22Rv1 (cell line): ENCODE results near the gene CAPZB.

Source experiments
- H3K27ac ChIP-seq: fragments of 450-650 bp; 2 replicates; pipeline ENCODE4 v1.5.1; 2017
- ZFX ChIP-seq: fragments of 450-650 bp; IDR thresholded peaks from 2 replicates; pipeline ENCODE4 v1.6.1; 2017; ENCODE audit warnings: antibody characterized with exemption, borderline replicate concordance
- TF ChIP-seq, protein P1 (sequence below): fragments of 450-650 bp; IDR thresholded peaks from 2 replicates; pipeline ENCODE4 v1.5.1; 2017; ENCODE audit warnings: mild to moderate bottlenecking

CAPZB gene

DNA sequence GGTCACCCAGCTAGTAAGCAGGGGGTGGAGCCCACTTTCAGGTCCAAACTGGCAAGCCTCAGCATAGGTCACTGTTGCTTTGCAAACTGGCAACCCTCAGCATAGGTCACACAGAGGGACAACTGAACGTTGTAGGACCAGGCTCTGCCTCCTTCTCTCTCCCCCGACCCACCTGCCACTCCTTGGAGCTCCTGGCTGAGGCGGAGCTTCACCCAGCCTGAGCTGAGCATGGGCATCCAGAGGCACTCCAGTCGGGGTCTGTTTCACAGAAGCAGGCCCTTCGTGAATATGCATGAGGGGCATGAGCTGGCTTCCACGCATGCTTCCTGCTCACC lies 24.2 kb downstream of the CAPZB start:
- no peak for TF ChIP-seq ZFX
- TF ChIP-seq, protein P1, sequence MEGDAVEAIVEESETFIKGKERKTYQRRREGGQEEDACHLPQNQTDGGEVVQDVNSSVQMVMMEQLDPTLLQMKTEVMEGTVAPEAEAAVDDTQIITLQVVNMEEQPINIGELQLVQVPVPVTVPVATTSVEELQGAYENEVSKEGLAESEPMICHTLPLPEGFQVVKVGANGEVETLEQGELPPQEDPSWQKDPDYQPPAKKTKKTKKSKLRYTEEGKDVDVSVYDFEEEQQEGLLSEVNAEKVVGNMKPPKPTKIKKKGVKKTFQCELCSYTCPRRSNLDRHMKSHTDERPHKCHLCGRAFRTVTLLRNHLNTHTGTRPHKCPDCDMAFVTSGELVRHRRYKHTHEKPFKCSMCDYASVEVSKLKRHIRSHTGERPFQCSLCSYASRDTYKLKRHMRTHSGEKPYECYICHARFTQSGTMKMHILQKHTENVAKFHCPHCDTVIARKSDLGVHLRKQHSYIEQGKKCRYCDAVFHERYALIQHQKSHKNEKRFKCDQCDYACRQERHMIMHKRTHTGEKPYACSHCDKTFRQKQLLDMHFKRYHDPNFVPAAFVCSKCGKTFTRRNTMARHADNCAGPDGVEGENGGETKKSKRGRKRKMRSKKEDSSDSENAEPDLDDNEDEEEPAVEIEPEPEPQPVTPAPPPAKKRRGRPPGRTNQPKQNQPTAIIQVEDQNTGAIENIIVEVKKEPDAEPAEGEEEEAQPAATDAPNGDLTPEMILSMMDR, result no peak
- H3K27ac ChIP-seq, result no peak overlapping the region

DNA sequence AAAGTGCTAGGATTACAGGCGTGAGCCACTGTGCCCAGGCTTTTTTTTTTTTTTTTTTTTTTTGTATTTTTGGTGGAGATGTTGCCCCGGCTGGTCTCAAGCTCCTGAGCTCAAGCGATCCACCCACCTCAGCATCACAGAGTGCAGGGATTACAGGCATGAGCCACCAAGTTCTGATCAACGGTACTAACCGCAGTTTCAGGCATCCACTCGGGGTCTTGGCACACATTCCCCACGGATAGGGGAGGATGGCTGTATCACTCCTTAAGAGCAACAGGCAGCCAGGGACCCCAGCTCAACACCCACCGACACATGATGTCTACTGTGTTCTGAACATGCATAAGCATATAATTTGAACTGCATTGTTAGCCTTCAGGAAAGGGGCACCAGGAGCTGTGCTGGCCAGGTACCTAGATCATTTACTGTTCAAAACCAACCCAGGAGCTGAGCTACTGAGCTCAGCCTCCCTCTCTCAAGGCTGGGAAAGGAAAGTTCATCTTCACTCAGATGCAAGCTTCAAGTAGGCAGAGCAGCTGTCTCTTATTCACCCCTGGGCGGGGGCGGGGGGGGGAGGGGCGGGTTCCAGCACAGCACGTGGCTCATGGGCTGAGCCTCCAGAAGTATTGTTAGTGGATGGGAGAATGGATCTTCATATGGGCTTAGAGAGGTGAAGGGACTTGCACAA lies 24.7 kb downstream of the CAPZB start:
- TF ChIP-seq, protein P1, result no peak
- TF ChIP-seq ZFX, result no peak
- no peak overlapping the region for H3K27ac ChIP-seq

DNA sequence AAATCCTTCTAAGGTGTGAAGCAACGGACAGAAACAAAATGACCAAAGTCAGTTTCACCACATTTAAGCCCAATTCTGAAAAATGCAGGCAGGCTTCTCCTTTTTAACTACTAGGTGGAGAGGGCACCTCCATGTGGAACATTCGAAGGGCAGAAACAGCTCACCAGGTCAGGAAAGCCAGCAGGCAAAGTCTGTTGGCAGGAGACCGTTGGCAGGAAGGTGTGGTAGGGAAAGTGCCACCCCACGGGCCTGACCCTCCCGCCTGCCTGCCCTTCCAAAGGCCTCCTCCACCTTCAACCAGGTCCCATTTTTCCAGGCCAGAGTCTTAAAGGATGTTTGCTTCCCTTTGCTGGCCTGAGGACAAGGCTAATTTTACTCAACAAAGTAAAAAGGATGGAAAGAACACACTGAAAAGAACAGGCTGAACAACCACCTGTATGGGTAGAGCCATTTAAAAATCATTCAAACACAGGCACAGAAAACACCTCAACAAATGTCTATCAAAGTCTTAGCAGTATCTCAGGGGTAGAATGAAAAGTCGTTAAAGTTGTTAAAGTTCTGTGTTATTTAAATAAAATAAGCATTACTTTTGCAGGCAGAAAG lies 26.4 kb downstream of the CAPZB start:
- TF ChIP-seq, protein P1, result no peak
- H3K27ac ChIP-seq, result no peak overlapping the region

DNA sequence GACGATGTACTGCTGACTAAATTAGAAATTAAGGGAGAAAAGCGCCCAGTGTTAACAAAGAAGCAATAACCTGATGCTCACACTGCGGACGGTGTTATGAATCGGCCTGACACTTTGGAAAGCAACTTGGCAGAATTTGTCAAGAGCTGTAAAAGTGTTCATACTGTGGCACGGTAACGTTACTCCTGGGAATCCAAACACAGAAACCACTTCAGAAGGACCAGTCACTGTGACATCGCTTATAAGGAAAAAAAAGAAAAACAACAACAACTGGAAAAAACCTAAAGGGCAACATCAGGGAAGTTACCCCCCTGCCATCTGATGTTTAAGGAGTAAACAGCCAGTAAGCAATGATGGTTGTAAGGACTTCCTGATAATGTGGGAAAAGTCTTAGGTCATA lies 27.7 kb downstream of the CAPZB start:
- TF ChIP-seq, protein P1, result no peak
- TF ChIP-seq ZFX, result no peak
- no peak overlapping the region for H3K27ac ChIP-seq

DNA sequence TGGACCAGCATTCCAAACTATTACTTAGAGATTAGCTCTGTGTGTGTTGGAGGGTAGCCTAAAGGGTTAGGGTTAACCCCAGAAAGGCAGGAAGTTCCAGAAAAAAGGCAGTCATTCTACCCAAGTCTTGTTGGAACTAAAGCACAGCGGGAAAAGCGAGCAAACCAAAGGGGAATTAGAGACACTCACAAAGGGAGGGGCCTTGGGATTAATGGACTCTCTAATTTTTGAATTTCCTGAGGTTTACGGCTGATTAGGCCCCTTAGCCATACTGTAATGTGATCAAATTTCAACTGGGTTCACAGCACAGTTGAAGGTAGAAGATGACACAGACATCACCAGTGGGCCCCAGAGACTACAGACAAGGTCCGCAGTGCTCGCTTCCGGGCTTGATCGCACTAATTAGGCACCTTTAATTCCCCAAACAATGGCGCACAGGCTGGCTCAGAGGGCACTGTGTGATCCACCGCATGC lies 28.3 kb downstream of the CAPZB start:
- TF ChIP-seq, protein P1, result no peak
- no peak for TF ChIP-seq ZFX
- H3K27ac ChIP-seq, result no peak overlapping the region

DNA sequence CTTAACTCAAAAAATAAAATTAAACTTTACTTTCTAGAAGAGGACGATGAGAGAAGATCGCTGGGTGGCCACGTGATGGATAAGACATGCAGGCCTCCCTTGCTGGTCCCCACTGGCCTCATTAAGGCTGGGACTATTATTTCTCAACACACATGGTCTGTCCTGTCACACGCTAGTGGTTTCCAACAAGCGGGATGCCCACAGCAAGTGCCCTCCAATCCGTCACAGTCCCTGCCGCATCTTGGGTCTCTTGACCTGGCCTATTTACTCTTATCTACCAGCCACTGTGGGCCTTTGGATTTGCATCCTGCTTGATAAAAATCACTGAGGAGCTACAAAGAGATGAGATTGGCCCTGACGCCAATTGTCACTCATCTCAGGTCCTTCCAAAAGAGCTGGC lies 30.0 kb downstream of the CAPZB start:
- H3K27ac ChIP-seq, result no peak overlapping the region

More for the DNA sequence above, 30.0 kb downstream of the CAPZB start:
- TF ChIP-seq ZFX, result no peak
- TF ChIP-seq, protein P1, result no peak
